NCI-H1436 (cell line): ENCODE data around the gene SMARCB1.
A peak's percentile ranks its signal among the peaks of the same experiment; 100 is the strongest.

Experiments used
- DNase-seq: peaks from one replicate; lab custom pipeline; 2025; lab: John Stamatoyannopoulos, UW

Gene SMARCB1

GRCh38 chr22:23831781-23832180, 45.0 kb downstream of the SMARCB1 start:
- DNase-seq: no peak

- no peak for DNase-seq
These were observed 45.7 kb downstream of the SMARCB1 start for GRCh38 chr22:23832226-23833016.

- DNase-seq: no peak
These were observed 46.4 kb downstream of the SMARCB1 start for GRCh38 chr22:23833017-23833751.

- DNase-seq: no peak
These were observed 47.1 kb downstream of the SMARCB1 start for GRCh38 chr22:23833911-23834317.

GRCh38 chr22:23834406-23834792, 47.6 kb downstream of the SMARCB1 start:
- no peak for DNase-seq

- no peak for DNase-seq
These were observed 48.2 kb downstream of the SMARCB1 start for GRCh38 chr22:23834793-23835483.

- DNase-seq: no peak
These were observed 48.8 kb downstream of the SMARCB1 start for GRCh38 chr22:23835484-23836144.

GRCh38 chr22:23836281-23836680, 49.5 kb downstream of the SMARCB1 start:
- no peak for DNase-seq

GRCh38 chr22:23836692-23837495, 50.1 kb downstream of the SMARCB1 start:
- no peak for DNase-seq

- DNase-seq: no peak
These were observed 50.7 kb downstream of the SMARCB1 start for GRCh38 chr22:23837496-23837859.

- no peak for DNase-seq
These were observed 51.3 kb downstream of the SMARCB1 start for GRCh38 chr22:23837911-23838680.

- DNase-seq: peak; percentile 97
These were observed 52.1 kb downstream of the SMARCB1 start, which contains the start of gene DERL3 for GRCh38 chr22:23838681-23839468. Gene DERL3 (minus strand): TSS chr22:23839006. CDS start chr22:23838987, 19 bp downstream.

- no peak for DNase-seq
These were observed 53.3 kb downstream of the SMARCB1 start for GRCh38 chr22:23840026-23840425.

GRCh38 chr22:23841292-23841691, 54.5 kb downstream of the SMARCB1 start:
- DNase-seq: no peak

- no peak for DNase-seq
These were observed 55.1 kb downstream of the SMARCB1 start for GRCh38 chr22:23841736-23842445.

- DNase-seq: no peak
These were observed 55.8 kb downstream of the SMARCB1 start for GRCh38 chr22:23842599-23842998.

GRCh38 chr22:23844739-23845202, 58.0 kb downstream of the SMARCB1 start:
- no peak for DNase-seq

GRCh38 chr22:23845265-23846080, 58.7 kb downstream of the SMARCB1 start:
- no peak for DNase-seq
